Measurements from ENCODE around the gene FAM32A.
A peak's percentile ranks its signal among the peaks of the same experiment; 100 is the strongest.
"Not testable (repeated sequence)": the region's sequence is repeated elsewhere in the genome, so short reads cannot be mapped to it uniquely, and the experiment has no call there.

The FAM32A gene

DNA sequence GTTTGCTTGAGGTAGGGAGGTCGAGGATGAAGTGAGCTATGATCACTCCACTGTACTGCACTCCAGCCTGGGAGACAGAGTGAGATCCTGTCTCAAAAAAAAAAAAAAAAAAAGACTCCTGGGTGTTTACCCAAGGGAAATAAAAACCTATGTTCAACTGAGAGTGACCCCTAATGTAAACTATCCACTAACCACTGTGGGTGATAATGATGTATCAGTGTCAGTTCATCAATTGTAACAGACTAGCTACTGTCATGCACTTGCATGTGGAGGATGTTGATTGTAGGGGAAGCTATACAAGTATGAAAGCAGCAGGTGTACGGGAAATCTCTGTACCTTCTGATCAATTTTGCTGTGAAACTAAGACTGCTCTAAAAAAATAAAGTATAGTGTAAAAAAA lies 9.3 kb upstream of the FAM32A start:
- DNase-seq (ENCODE audit: low spot score): peak; percentile 46
- in situ Hi-C loops (cut with MboI; ENCODE audit: low pct_unique_long_range_greater_than_20kb, low sequenced_read_pairs, unreplicated experiment): loop anchor here (10.0 kb wide), 1 partner anchor 121 kb away; no protein-coding TSS in a partner anchor
- TF ChIP-seq, protein P1, sequence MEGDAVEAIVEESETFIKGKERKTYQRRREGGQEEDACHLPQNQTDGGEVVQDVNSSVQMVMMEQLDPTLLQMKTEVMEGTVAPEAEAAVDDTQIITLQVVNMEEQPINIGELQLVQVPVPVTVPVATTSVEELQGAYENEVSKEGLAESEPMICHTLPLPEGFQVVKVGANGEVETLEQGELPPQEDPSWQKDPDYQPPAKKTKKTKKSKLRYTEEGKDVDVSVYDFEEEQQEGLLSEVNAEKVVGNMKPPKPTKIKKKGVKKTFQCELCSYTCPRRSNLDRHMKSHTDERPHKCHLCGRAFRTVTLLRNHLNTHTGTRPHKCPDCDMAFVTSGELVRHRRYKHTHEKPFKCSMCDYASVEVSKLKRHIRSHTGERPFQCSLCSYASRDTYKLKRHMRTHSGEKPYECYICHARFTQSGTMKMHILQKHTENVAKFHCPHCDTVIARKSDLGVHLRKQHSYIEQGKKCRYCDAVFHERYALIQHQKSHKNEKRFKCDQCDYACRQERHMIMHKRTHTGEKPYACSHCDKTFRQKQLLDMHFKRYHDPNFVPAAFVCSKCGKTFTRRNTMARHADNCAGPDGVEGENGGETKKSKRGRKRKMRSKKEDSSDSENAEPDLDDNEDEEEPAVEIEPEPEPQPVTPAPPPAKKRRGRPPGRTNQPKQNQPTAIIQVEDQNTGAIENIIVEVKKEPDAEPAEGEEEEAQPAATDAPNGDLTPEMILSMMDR (IDR thresholded peaks at IDR 0.05; ENCODE audit: extremely low read depth, insufficient read depth, missing control alignments): no peak

DNA sequence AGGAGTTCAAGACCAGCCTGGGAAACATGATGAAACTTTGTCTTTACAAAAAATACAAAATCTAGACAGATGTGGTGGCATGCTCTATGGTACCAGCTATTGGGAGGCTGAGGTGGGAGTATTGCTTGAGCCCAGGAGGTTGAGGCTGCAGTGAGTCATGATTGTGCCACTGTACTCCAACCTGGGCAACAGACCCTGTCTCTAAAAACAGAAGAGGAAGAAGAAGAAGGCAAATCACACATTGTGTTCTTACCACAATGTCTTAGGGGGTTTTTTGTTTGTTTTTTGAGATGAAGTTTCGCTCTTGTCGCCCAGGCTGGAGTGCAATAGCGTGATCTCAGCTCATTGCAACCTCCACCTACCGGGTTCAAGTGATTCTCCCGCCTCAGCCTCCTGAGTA lies 6.3 kb upstream of the FAM32A start:
- DNase-seq (ENCODE audit: low spot score): not testable (repeated sequence)
- in situ Hi-C loops (cut with MboI; ENCODE audit: low pct_unique_long_range_greater_than_20kb, low sequenced_read_pairs, unreplicated experiment): loop anchor here (10.0 kb wide), 1 partner anchor 124 kb away; no protein-coding TSS in a partner anchor

DNA sequence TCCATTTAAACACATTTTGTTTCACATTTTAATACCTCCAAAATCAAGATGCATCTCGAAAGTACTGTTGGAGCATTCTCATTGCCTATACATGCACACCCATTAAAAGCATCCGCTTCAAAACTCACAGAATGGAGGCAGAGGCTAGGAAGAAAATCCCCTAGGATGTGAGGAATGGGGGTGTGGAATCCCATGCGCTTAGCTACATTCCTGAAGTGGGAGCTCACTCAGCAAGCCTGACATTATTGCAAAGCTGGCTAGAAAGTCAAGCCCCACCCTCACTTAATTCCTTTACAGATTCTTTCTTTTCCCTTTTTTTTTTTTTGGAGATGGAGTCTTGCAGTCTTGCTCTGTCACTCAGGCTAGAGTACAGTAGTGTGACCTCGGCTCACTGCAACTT lies 4.6 kb upstream of the FAM32A start:
- DNase-seq (ENCODE audit: low spot score): no peak
- TF ChIP-seq, protein P1 (IDR thresholded peaks at IDR 0.05; ENCODE audit: extremely low read depth, insufficient read depth, missing control alignments): no peak
- in situ Hi-C loops (cut with MboI; ENCODE audit: low pct_unique_long_range_greater_than_20kb, low sequenced_read_pairs, unreplicated experiment): loop anchor here (10.0 kb wide), 1 partner anchor 556 kb away; no protein-coding TSS in a partner anchor

DNA sequence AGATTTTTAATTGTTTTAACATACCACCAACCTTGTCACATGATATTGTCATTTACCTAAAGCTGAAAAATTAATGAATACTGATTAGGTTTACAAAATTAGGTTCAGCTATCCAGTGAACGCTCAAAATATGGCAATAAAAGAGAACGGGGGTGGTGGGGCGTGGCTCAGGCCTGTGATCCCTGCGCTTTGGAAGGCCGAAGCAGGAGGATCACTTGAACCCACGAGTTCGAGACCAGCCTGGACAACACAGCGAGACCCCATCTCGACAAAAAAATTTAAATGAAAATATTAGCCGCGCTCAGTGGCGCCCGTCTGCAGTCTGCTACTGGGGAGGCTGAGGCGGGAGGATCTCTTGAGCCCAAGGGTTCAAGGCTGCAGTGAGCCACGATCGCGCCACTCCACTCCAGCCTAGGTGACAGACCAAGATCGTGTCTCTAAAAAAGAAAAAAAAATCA lies 516 bp upstream of the FAM32A start:
- TF ChIP-seq, protein P1 (IDR thresholded peaks at IDR 0.05; ENCODE audit: extremely low read depth, insufficient read depth, missing control alignments): no peak
- in situ Hi-C loops (cut with MboI; ENCODE audit: low pct_unique_long_range_greater_than_20kb, low sequenced_read_pairs, unreplicated experiment): loop anchor here (10.0 kb wide), 1 partner anchor 560 kb away; no protein-coding TSS in a partner anchor

DNA sequence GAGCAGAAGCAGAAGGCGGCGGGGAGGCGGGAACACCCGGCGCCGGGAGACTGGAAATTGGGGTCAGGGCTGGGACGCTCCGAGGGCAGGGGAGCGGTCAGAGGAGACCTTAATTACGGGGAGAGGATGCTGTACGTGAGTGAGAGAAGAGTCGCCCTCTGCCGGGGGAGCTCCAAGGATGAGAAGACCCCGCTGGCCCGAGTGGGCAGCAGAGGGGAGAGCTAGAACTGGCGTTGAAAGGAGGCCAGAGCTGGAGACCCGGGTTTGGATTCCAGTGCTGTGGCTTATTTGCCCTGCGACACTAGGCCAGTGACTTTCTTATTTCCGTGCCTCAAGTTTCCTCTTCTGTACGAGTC lies 536 bp downstream of the FAM32A start:
- no peak for DNase-seq (ENCODE audit: low spot score)
- TF ChIP-seq, protein P1 (IDR thresholded peaks at IDR 0.05; ENCODE audit: extremely low read depth, insufficient read depth, missing control alignments): peak; percentile 46
- in situ Hi-C loops (cut with MboI; ENCODE audit: low pct_unique_long_range_greater_than_20kb, low sequenced_read_pairs, unreplicated experiment): loop anchor here (10.0 kb wide), 1 partner anchor 561 kb away; no protein-coding TSS in a partner anchor

More for the DNA sequence above, 516 bp upstream of the FAM32A start:
- no peak for DNase-seq (ENCODE audit: low spot score)

DNA sequence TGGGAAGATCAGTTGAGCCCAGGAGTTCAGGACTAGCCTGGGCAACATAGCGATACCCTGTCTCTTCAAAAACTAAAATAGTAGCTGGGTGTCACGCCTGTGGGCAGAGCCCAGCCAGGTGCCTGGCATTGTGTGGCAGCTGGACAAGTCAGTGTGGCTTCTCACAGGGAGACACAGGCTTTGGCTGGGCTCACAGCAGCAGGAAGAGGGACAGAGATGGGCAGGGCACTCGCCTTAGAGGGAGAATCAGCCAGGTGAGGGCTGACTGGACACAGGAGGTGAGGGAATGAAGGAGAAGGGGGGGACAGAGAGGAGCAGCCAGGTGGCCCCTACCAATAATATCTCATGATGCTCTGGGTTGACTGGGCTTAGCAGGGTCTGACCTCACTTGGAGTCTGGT lies 3.3 kb downstream of the FAM32A start:
- no peak for DNase-seq (ENCODE audit: low spot score)
- in situ Hi-C loops (cut with MboI; ENCODE audit: low pct_unique_long_range_greater_than_20kb, low sequenced_read_pairs, unreplicated experiment): loop anchor here (10.0 kb wide), 1 partner anchor 564 kb away; no protein-coding TSS in a partner anchor
- TF ChIP-seq, protein P1 (IDR thresholded peaks at IDR 0.05; ENCODE audit: extremely low read depth, insufficient read depth, missing control alignments): no peak

DNA sequence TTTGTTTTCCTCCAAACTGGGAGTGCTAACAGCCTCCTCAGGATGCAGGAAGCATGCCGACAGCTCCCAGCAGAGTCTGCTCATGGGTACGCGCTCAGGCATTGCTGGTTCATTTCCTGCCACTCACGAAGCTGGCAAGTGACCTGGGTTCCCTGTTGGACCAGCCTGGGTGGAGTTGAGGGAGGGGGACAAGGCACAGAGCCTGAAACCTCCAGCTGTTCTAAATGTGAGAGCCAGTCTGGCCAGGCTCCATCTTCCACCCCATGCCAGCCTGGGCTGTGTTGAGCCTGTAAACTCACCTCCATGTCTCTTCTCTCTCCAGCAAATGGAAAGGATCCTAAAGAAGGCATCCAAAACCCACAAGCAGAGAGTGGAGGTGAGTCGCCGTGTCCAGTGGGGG lies 5.0 kb downstream of the FAM32A start:
- TF ChIP-seq, protein P1 (IDR thresholded peaks at IDR 0.05; ENCODE audit: extremely low read depth, insufficient read depth, missing control alignments): no peak
- in situ Hi-C loops (cut with MboI; ENCODE audit: low pct_unique_long_range_greater_than_20kb, low sequenced_read_pairs, unreplicated experiment): no loop called here
- no peak for DNase-seq (ENCODE audit: low spot score)

All from GM13977 (cell line).